PC-3 (cell line): ENCODE data around the gene CDC6. TPM values are rescaled to one million over a fixed set of nuclear protein-coding genes. Genes with fewer than 3 reads are reported as not detected.

Experiments used
- ATAC-seq: fragments of 200-7000 bp; cut with Tn5 transposase; 2 replicates; pipeline ENCODE4 v1.9.1; 2020; ENCODE audit warnings: mild to moderate bottlenecking, moderate library complexity
- BruUV-seq: library from RNA; stranded (reverse); fragments of 400-500 nt; replicated peaks from 2 replicates; lab custom pipeline; 2021; lab: Mats Ljungman, UMichigan
- CTCF ChIA-PET: fragments of 300-600 bp; sonication (Branson Sonifier 250); formaldehyde crosslinking; loops from one replicate; lab custom pipeline; 2022; ENCODE audit warnings: antibody characterized with exemption; lab: Charles Lee
- POLR2A ChIA-PET: fragments of 300-600 bp; sonication (Branson Sonifier 250); formaldehyde crosslinking; loops from one replicate; lab custom pipeline; 2022; ENCODE audit warnings: antibody characterized with exemption; ENCODE audit not compliant: unreplicated experiment; lab: Charles Lee
- DNase-seq: peaks from one replicate; pipeline ENCODE4 v3.0.0-alpha.2; 2015
- H2AFZ ChIP-seq: fragments of 300-600 bp; sonication (generic); 2 replicates; pipeline ENCODE4 v1.6.0; 2016; ENCODE audit warnings: antibody characterized with exemption, low read length
- H3F3A ChIP-seq: fragments of 300-600 bp; sonication (generic); one replicate; pipeline ENCODE4 v1.6.0; 2017; ENCODE audit warnings: antibody characterized with exemption, low read length, control low read depth, mild to moderate bottlenecking; ENCODE audit not compliant: unreplicated experiment
- H3K27ac ChIP-seq: fragments of 300-600 bp; sonication (generic); 2 replicates; pipeline ENCODE4 v1.5.1; 2016; ENCODE audit warnings: mild to moderate bottlenecking, low read length
- H3K27me3 ChIP-seq: fragments of 300-600 bp; sonication (generic); 2 replicates; pipeline ENCODE4 v1.6.1; 2016; ENCODE audit warnings: low read length, mixed read lengths
- H3K36me3 ChIP-seq: fragments of 300-600 bp; sonication (generic); 2 replicates; pipeline ENCODE4 v1.6.1; 2016; ENCODE audit warnings: low read depth, mixed run types, low read length, mixed read lengths
- H3K4me1 ChIP-seq: fragments of 300-600 bp; sonication (generic); 2 replicates; pipeline ENCODE4 v1.5.1; 2016; ENCODE audit warnings: low read length; ENCODE audit not compliant: insufficient read depth
- H3K4me2 ChIP-seq: fragments of 300-600 bp; sonication (generic); 2 replicates; pipeline ENCODE4 v1.6.0; 2016; ENCODE audit warnings: low read length
- H3K4me3 ChIP-seq: fragments of 300-600 bp; sonication (generic); 2 replicates; pipeline ENCODE4 v1.5.1; 2016; ENCODE audit warnings: mild to moderate bottlenecking, low read length, mixed read lengths
- H3K79me2 ChIP-seq: fragments of 300-600 bp; sonication (generic); 2 replicates; pipeline ENCODE4 v1.6.1; 2017; ENCODE audit warnings: low read length, mixed read lengths
- H3K9ac ChIP-seq: fragments of 300-600 bp; sonication (generic); 2 replicates; pipeline ENCODE4 v1.6.0; 2016; ENCODE audit warnings: mild to moderate bottlenecking, low read length
- H3K9me2 ChIP-seq: fragments of 300-600 bp; sonication (generic); replicated peaks from 2 replicates; pipeline ENCODE4 v1.6.1; 2016; ENCODE audit warnings: mixed run types, low read length, mixed read lengths
- H3K9me3 ChIP-seq: fragments of 300-600 bp; sonication (generic); 2 replicates; pipeline ENCODE4 v1.6.1; 2016; ENCODE audit warnings: low read length, mixed read lengths
- H4K20me1 ChIP-seq: fragments of 300-600 bp; sonication (generic); 2 replicates; pipeline ENCODE4 v1.6.1; 2016; ENCODE audit warnings: low read length, mixed read lengths
- CTCF ChIP-seq: fragments of 300-600 bp; sonication (generic); conservative IDR thresholded peaks from 2 replicates; pipeline ENCODE4 v1.5.1; 2017; ENCODE audit warnings: antibody characterized with exemption, low read depth, mild to moderate bottlenecking, low read length
- EZH2 ChIP-seq: fragments of 300-600 bp; sonication (generic); IDR thresholded peaks from one replicate; pipeline ENCODE4 v1.6.1; 2017; ENCODE audit warnings: antibody characterized with exemption, mild to moderate bottlenecking, low read length; ENCODE audit not compliant: unreplicated experiment
- EZH2phosphoT487 ChIP-seq: fragments of 300-600 bp; sonication (generic); IDR thresholded peaks from 2 replicates; pipeline ENCODE4 v1.6.1; 2018; ENCODE audit warnings: mild to moderate bottlenecking, antibody characterized with exemption, low read length, borderline replicate concordance
- intact Hi-C: fragments of 100-400 bp; cut with micrococcal nuclease; formaldehyde crosslinking; loops from 2 replicates; pipeline ENCODE4 v1.9.0; 2023
- total RNA-seq: library from RNA; depleted of rRNA; stranded (reverse); fragments of >200 nt; gene quantifications from 2 replicates; pipeline ENCODE4 v1.2.3, GENCODE V29; 2014

CDC6 gene
- total RNA-seq, 1 experiment from 2014 or later = 48.9 TPM

GRCh38 chr17:40342504-40343218 is 55.0 kb downstream of the CDC6 start:
- Histone ChIP-seq H3K4me1 (peaks cover 7% of the 10 kb centered on the region), H4K20me1 (no peaks in the 10 kb centered on the region), H3K4me3 (peak overlapping the region; percentile 78), H3K9me2 (no peaks in the 10 kb centered on the region), H3K36me3 (no peaks in the 10 kb centered on the region), H3K27ac (no peak overlapping the region), H3K9me3 (no peaks in the 10 kb centered on the region), H3F3A (no peaks in the 10 kb centered on the region), H2AFZ (no peak overlapping the region), H3K9ac (no peak overlapping the region), H3K79me2 (peaks cover 8% of the 10 kb centered on the region; the same call in 1 of the 2 replicates), H3K27me3 (no peaks in the 10 kb centered on the region), H3K4me2 (peak overlapping the region; percentile 90)
- intact Hi-C loops = loop anchor here (5.0 kb wide), 1 partner anchor 40 kb away; no protein-coding TSS in a partner anchor
- no peak for TF ChIP-seq EZH2phosphoT487
- TF ChIP-seq EZH2 = no peak
- no peak for TF ChIP-seq CTCF
- DNase-seq = no peak
- TSS peak; percentile 22 for BruUV-seq
- ChIA-PET CTCF (no interaction called here), POLR2A (no interaction called here)
- no peak for ATAC-seq

GRCh38 chr17:40343219-40344119 is 55.8 kb downstream of the CDC6 start:
- Histone ChIP-seq H3K4me2 (no peak overlapping the region), H3K9me2 (no peaks in the 10 kb centered on the region), H3K9me3 (no peaks in the 10 kb centered on the region), H3K27me3 (no peaks in the 10 kb centered on the region), H2AFZ (no peak overlapping the region), H3K4me3 (no peak overlapping the region), H3K9ac (no peak overlapping the region), H3K79me2 (peaks cover 8% of the 10 kb centered on the region; the same call in 1 of the 2 replicates), H3K4me1 (peaks cover 7% of the 10 kb centered on the region), H4K20me1 (no peaks in the 10 kb centered on the region), H3K27ac (no peak overlapping the region), H3F3A (no peaks in the 10 kb centered on the region), H3K36me3 (no peaks in the 10 kb centered on the region)
- TF ChIP-seq CTCF (no peak), EZH2phosphoT487 (no peak), EZH2 (no peak)
- intact Hi-C loops = loop anchor here (5.0 kb wide), 1 partner anchor 41 kb away; no protein-coding TSS in a partner anchor
- ATAC-seq = no peak
- POLR2A ChIA-PET = no interaction called here
- CTCF ChIA-PET = no interaction called here
- DNase-seq = no peak
- no TSS peak for BruUV-seq
